Measurements from ENCODE around the gene MRPS9.

Gene MRPS9

DNA sequence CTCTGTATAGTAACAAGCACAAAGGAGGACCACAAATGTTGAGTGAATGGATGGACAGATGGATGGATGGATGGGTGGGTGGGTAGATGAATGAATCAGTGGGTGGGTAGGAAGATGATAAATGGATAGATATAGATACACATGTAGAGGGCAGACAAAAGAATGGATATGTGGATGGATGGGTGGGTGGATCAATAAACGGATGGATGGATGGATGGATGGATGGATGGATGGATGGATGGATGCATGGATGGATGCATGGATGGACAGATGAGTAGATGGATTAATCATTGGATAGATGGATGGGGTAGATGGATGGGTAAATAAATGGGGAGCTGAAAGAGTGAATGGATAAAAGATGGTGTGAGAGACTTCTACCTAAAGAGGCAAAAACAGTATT lies 111.4 kb downstream of the MRPS9 start:
- TF ChIP-seq, protein P1, sequence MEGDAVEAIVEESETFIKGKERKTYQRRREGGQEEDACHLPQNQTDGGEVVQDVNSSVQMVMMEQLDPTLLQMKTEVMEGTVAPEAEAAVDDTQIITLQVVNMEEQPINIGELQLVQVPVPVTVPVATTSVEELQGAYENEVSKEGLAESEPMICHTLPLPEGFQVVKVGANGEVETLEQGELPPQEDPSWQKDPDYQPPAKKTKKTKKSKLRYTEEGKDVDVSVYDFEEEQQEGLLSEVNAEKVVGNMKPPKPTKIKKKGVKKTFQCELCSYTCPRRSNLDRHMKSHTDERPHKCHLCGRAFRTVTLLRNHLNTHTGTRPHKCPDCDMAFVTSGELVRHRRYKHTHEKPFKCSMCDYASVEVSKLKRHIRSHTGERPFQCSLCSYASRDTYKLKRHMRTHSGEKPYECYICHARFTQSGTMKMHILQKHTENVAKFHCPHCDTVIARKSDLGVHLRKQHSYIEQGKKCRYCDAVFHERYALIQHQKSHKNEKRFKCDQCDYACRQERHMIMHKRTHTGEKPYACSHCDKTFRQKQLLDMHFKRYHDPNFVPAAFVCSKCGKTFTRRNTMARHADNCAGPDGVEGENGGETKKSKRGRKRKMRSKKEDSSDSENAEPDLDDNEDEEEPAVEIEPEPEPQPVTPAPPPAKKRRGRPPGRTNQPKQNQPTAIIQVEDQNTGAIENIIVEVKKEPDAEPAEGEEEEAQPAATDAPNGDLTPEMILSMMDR (IDR thresholded peaks at IDR 0.05), result no peak
- no peak for TF ChIP-seq ZFX (IDR thresholded peaks at IDR 0.05; ENCODE audit: borderline replicate concordance)
- H3K27ac ChIP-seq, result no peak overlapping the region

Measured in 22Rv1 (cell line).